HG03175 (cell line): ENCODE results near the gene XBP1.
"Not testable (repeated sequence)": the region's sequence is repeated elsewhere in the genome, so short reads cannot be mapped to it uniquely, and the experiment has no call there.

Experiments used
- ATAC-seq: cut with Tn5 transposase; IDR thresholded peaks from one replicate; pipeline ENCODE4 v1.9.1; 2021; ENCODE audit warnings: mild to moderate bottlenecking, moderate library complexity; ENCODE audit not compliant: unreplicated experiment

XBP1 gene

DNA sequence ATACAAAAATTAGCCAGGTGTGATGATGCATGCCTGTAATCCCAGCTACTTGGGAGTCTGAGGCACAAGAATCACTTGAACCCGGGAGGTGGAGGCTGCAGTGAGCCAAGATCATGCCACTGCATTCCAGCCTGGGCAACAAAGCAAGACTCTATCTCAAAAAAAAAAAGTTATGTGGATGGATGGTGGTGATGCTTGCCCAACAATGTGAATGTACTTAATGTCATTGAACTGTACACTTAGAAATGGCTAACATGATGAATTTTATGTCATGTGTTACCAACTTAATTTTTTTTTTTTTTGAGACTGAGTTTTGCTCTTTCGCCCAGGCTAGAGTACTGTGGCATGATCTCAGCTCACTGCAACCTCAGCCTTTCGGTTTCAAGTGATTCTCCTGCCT lies 45.9 kb downstream of the XBP1 start:
- not testable (repeated sequence) for ATAC-seq

DNA sequence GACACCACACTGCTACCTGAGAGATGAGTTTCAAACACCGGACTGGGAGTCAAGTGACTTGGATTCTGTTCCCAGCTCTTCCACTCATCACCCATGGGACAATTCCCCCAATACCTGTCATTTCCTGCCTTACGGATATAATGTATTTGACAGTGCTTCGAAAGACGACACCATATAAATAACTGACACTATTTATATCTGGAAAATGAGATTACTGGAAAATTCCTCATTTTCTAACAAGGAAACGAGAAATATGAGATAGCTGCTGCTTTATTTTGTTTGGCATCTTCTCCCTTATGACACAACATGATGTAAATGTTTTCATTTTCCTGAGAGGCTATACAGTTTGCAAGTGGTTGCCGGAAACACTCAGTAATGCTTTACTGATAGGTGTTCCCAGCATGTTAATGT lies 49.9 kb downstream of the XBP1 start:
- no peak for ATAC-seq
